Head of caudate nucleus (tissue), 42 donors: ENCODE data around the gene ZNF593OS.

ENCODE experiments used
- DNase-seq, 42 donors: peaks; one replicate each; pipeline versions ENCODE4 v3.0.0 to v3.0.0-alpha.2; 2020 to 2021; ENCODE audit warnings: mixed read lengths in 7 of 42
- intact Hi-C: fragments of 100-400 bp; cut with DNase I; formaldehyde crosslinking; loops from one replicate; pipeline ENCODE4 v1.15.0; 2022

ZNF593OS gene

DNA sequence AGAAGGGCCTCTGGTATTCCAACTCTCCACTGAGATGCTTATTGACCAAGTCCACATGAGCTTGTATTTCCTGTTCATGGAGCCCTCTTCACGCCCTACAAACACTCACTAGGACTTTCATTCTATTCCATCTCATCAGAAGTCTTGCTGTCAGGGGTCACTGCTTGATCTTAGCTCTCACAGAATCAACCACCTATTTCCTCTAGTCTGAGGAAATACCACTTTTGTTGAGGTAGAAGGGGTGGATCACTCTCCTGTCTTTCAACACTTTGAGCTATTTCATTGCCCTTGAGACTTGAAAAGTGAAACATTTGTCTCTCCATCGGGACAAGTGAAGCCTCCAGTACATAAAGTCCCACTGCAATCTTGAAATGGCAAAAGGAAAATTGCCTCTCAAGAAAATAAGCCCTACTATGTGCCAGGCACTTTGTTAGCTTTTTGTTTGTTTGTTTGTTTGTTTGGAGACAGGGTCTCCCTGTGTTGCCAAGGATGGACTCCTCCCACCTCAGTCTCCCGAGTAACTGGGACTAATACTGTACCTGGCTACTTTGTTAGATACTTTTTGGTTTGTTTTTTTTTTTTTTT, 32.6 kb downstream of the ZNF593OS start:
- intact Hi-C loops, result no loop called here
- DNase-seq, result no peak

DNA sequence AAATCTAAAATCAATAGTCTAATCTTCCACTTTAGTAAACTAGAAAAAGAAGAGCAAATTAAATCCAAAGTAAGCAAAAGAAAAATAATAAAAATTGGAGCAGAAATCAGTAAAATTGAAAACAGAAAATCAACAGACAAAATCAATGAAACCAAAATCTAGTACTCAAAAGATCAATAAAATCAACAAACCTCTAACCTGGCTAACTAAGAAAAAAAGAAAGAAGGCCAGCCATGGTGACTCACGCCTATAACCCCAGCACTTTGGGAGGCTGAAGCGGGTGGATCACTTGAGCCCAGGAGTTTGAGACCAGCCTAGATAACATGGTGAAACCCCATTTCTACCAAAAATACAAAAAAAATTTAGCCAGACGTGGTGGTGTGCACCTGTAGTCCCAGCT, 37.2 kb downstream of the ZNF593OS start:
- intact Hi-C loops, result no loop called here

DNA sequence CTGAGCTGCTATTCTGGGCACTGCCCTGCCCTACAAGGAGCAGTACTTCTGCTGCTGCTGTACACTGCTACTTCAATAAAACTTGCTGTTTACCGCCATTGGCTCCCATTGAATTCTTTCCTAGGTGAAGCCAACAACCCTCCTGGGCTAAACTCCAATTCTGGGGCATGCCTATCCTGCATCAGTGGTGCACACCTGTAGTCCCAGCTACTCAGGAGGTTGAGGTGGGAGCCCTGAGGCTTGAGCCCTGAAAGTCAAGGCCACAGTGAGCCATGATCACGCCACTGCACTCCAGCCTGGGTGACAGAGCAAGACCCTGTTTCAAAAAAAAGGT, 38.8 kb downstream of the ZNF593OS start:
- intact Hi-C loops, result no loop called here
- DNase-seq, result no peak

More for the DNA sequence above, 37.2 kb downstream of the ZNF593OS start:
- no peak for DNase-seq

DNA sequence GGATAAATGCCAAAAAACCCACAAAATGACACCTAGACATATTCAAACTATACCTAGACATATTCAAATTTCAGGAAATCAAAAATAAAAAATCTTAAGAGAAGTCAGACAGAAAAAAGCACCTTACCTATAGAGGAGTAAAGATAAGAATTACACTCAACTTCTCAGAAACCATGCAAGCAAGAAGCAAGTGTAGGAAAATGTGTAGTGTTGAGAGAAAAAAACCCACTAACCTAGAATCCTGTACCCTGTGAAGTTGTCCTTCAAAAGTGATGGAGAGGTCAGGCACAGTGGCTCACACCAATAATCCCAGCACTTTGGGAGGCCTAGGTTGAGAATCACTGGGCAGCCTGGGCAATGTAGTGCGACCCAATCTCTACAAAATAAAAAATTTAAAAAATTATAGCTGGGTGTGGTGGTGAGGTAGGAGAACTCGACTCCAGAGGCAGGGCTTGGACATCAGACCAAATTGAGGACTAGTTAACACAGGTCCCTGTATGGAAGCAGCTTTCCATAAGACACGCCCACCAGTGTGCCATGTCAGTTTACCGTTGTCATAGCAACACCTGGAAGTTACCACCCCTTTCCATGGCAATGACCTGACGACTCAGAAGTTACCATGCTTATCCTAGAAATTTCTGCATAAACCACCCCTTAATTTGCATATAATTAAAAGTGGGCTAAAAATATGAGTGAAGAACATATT, 39.4 kb downstream of the ZNF593OS start:
- peak in 3 of 42 donors; percentile 27 to 56 (median 29) for DNase-seq
- intact Hi-C loops, result no loop called here

DNA sequence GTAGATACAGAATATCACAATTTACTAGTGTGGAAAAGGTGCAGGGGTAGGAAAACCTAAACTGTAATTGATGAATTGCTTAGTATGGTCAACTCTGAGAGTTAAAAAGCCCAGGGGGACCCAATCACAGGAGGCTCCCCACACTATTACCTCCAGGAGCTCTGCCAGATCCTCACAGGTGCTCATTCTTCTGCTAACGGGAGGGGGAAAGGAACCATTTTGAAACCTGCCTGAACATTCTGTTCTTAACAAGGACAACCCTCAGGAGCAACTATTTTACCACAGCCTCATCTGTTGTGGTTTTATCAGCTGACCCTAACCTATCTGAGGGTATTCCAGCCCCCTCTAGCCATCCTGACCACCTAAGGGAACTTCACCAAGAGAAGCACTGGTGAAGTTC, 40.9 kb downstream of the ZNF593OS start:
- intact Hi-C loops, result no loop called here
- peak in 1 of 42 donors; percentile 8 for DNase-seq

DNA sequence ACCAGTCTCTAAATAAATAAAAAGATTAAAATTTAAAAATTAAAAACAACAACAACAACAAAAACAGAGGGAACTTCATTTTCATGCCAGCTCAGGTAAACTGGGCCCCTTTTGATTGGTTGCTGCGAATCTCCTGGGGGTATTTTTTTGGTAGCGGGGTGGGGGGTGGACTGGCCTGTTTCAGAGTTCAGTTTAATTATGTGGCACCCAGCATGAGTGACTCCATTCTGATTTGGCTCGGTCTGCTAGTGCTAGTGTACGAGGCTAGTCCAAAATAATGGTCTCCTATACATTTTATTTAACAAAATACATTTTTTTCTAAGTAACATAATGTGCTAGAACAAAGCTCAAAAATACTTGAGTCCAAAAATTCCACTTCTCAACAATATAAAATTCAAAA, 41.9 kb downstream of the ZNF593OS start:
- intact Hi-C loops, result no loop called here
- DNase-seq, result peak in 1 of 42 donors; percentile 31

DNA sequence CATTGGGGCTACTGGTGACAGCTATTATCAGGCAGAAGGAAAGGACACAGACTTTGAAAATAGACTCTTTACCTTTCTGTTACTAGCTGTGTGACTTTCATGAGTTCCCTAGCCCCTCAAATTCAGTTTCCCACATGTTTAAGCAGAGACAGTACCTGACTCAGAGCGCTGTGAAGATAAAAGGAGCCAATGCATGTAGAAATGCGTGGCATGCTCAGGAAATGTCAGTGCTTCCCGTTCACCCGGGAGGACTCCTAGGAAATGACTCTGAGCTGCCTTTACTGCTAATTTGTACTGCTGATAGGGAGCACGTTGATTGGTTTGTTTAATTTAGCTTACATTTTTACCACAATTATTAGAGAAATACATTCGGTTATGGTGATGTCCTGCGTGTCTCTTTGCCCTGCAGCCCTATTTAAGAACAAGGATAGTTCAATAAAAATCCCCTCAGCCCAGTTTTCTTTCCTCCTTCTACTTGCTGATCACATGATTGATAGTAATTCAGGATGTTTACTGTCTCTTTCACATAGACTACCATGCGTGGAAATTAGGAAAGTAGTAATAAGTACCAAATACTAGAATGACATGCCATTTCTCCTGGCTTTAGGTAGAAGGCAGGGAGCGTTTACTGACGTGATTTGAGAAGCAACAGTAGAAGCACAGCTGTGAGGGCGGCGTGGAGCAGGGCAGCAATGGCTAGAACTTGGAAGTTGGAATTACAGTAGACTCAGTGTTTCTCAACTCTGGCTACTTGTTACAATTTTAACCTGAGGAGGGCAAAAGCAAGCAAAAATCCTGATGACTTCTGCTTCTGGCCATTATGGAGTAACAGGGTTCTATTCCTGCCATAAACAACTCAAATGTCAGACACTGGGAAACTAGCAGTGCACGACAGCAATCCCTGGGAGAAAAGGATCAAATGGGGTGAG, 44.1 kb downstream of the ZNF593OS start:
- peak in 8 of 42 donors; percentile 17 to 49 (median 28) for DNase-seq
- intact Hi-C loops, result no loop called here

DNA sequence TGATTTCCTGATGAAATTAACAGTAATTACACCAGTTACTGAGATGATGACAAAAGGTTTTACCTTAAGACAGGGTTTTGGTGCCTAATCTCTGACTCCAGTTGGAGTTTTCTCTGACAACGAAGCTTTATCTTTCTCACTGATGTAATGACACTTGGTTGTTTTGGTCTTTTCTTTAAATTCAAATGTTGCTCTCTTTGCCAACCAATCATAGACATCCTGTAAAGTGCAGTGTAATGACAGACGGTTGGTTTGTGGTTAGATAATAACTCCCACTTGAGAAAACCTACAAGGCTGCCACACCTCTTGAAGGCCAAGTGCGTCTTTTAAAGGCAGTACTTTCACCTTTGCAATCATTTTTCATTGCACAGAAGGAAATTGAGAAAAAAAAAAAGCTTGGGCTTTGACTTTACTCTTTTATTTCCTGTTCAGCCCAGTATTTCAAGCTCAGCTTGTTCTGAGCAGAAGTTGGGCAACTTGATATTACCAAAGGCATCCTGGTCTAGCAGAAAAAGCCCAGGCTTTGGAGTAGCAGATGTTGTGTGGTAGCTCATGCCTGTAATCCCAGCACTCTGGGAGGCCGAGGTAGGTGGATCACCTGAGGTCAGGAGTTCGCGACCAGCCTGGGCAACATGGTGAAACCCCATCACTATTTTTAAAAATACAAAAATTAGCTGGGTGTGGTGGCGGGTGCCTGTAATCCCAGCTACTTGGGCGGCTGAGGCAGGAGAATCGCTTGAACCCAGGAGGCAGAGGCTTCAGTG, 45.1 kb downstream of the ZNF593OS start:
- peak in 1 of 42 donors; percentile 35 for DNase-seq
- intact Hi-C loops, result no loop called here

DNA sequence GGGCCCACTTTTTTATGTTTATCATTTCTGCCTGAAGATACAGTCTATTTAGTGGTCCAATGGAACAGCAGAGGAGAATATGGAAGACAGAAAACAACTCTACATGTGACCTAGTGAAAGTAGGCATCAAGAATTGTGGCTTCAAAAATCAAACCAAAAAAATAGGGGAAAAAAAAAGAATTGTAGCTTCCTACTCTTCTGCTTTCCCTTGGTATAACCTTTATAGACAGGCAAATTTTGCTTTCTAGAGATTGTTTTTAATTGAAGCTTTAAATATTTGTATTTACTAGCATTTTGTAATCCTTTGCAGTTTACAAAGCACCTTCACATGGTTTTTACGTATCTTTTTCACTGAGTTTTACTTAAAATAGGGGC, 45.7 kb downstream of the ZNF593OS start:
- intact Hi-C loops, result no loop called here
- DNase-seq, result no peak

DNA sequence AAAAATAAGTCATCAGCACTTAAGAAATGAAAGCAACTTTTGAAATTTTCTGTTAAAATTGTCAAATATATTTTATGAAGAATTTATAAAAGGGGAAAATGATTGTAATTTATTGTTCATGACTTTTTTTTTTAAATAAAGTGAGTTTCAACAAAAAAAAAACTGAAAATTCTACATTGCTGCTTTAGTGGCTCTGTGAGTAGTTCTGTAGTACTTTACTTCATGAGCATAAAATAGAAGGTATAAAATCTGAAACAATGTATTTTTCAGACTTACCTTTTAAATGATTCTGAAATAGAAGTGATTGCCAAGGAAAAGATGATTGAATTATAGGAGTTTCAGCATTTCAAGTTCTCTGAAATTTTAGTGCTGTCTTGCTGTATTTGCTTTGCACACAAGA, 46.2 kb downstream of the ZNF593OS start:
- intact Hi-C loops, result no loop called here
- no peak for DNase-seq

DNA sequence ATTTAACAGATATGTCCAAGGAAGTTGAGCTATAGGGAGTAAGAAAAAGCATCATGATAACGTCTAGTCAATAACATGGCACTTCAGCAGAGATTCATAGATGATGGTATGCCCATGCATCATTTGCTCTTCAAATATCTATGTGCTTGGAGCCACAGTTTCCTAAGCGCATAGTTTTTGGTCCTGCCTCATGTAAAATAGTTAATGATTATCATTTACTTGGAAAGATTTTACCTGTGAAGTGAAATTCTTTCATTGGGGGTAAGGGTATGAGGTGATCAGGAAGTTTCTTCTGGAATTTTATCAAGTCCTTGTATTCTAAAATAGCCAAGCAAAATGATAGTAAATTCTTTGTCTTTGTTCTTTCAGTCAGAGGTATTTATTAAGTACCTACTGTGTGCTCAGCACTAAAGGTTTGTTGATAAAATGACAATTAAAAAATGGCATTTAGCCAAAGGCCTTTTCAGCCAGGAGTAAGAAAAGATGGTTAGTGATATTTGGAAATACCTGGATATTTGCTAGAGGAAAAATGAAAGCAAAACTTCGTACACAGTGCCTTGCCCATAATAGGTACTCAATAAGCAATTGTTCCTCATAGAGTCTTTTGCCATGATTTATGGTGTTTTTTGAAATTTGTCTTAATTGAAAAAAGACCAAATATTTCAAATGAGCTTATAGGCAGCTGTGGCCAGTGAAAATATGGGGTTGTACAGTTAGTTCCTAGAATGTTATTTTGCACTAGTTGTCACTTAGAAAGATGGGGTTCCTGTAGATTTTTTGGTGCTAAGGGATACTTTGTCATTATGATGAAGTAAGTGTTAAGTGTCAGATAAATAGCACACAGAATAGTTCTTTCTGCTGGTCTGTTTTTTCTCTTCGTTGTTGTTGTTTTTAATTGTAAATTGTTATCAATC, 47.0 kb downstream of the ZNF593OS start:
- no peak for DNase-seq

DNA sequence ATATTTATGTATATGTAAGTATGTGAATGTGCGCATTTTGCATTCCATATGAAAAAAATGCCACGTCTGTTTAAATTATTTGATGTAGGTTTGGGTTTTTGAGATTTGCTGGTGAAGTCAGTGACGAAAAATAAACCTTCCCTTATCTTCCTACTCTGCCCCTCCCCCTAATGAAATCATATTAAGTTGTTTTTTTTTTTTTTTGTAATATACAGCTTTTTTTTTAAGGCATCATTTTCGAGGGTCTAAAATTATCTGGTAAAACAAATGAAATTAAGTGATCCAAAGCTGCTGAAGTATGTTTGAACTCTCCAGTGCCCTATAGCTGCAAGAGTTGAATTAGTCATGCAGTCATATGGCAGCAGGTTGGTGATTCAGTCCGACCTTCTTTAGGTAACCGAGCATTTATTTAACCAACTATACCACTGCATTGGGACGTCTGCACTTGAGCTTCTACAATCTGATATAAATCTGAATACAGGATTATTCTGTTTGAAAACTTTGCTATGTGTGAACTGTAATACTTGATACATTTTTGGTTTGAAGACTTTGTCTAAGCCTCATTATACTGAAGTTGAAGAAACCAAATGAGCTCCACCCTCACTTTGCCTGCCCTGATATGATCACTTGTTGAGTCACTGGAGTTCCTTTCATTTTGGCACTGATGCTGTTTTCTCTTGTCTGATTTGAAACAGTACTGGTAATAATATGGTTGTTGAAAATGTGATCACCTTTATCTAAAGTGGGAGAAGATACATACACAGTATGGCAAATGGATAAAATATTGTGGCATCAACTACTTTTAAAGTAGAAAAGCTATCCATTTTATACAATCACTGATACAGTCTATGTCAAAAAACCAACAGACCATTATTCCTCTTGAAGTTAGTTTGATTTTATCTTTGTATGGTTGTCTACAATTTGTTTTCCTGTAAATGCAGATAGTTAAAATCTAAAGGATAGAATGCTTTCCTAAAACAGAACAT, 48.4 kb downstream of the ZNF593OS start:
- peak in 1 of 42 donors; percentile 32 for DNase-seq
- intact Hi-C loops, result no loop called here

More for the DNA sequence above, 47.0 kb downstream of the ZNF593OS start:
- intact Hi-C loops, result no loop called here

DNA sequence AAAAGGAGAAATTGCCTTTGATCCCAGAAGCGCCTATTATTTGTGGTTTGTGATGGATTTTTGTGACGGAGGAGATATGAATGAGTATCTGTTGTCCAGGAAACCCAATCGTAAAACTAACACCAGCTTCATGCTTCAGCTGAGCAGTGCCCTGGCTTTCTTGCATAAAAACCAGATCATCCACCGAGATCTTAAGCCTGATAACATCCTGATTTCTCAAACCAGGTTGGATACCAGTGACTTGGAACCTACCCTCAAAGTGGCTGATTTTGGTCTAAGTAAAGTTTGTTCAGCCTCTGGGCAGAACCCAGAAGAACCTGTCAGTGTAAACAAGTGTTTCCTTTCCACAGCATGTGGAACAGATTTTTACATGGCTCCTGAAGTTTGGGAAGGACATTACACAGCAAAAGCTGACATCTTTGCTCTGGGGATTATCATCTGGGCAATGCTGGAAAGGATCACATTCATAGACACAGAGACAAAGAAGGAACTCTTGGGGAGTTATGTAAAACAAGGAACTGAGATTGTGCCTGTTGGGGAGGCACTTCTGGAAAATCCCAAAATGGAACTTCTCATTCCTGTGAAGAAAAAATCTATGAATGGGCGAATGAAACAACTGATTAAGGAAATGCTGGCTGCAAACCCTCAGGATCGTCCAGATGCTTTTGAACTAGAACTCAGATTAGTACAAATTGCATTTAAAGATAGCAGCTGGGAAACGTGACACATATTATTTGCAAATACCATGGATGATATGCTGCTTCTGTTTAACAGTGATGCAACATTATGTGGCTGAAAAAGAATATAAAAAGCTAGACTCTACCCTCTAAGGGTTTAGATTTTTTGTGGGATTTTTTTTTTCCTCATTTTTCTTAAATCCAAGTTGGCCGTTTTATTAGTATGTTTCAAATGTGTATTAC, 49.5 kb downstream of the ZNF593OS start:
- peak in 1 of 42 donors; percentile 35 for DNase-seq
- intact Hi-C loops, result no loop called here

DNA sequence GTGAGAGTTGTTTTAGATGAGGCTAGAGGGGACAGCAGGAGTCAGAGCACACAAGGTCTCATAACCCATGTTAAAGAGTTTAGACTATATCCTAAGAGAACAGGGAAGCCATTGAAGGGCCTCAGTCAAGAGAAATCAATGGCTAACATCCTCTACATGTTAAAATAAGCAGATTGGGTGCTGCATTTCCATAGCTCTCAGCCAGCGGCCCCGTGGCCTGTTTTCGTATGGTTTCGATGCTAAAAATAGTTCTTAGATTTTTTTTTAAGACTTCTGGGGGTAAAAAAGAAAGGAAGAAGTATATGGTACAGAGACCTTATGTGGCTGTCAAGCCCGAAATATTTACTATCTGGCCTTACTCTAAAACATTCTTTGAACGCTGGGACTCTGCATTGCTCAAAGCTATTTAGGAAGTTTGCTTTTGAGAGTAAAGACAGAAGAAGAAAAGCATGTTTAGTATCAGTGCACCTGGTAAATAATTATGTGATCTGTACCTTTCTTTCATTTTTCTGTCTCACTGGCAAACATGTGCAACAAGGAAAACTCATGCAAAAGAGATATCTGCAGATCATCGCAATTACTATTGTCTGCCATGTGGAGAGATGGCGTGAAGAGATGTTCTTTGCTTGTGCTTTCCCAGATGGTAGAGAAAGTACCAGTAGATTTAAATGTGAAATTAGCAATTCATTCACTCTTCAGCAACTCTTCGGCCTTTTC, 51.6 kb downstream of the ZNF593OS start:
- intact Hi-C loops, result no loop called here
- DNase-seq, result peak in 1 of 42 donors; percentile 12
